A673 (cell line): ENCODE data around the gene CKMT2.

ENCODE experiments used
- EZH2 ChIP-seq: fragments of 200-600 bp; sonication (generic); IDR thresholded peaks from 2 replicates; pipeline ENCODE4 v1.6.1; 2017; ENCODE audit warnings: borderline replicate concordance, low read depth, mild to moderate bottlenecking, mixed read lengths, antibody characterized with exemption, low read length; ENCODE audit not compliant: poor library complexity, severe bottlenecking
- TF ChIP-seq, protein P1 (sequence below): fragments of 300-800, 200-600 bp; sonication (generic); conservative IDR thresholded peaks from 2 replicates; pipeline ENCODE4 v1.5.1; 2017; ENCODE audit warnings: low read depth, mild to moderate bottlenecking, antibody characterized with exemption, low read length, moderate library complexity, mixed read lengths

- TF ChIP-seq EZH2 = no peak
- TF ChIP-seq, protein P1, sequence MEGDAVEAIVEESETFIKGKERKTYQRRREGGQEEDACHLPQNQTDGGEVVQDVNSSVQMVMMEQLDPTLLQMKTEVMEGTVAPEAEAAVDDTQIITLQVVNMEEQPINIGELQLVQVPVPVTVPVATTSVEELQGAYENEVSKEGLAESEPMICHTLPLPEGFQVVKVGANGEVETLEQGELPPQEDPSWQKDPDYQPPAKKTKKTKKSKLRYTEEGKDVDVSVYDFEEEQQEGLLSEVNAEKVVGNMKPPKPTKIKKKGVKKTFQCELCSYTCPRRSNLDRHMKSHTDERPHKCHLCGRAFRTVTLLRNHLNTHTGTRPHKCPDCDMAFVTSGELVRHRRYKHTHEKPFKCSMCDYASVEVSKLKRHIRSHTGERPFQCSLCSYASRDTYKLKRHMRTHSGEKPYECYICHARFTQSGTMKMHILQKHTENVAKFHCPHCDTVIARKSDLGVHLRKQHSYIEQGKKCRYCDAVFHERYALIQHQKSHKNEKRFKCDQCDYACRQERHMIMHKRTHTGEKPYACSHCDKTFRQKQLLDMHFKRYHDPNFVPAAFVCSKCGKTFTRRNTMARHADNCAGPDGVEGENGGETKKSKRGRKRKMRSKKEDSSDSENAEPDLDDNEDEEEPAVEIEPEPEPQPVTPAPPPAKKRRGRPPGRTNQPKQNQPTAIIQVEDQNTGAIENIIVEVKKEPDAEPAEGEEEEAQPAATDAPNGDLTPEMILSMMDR = no peak
Observed at GRCh38 chr5:81203729-81204128, 29.4 kb upstream of the CKMT2 start.
